Putamen (tissue), 1 donor: ENCODE measurements around the gene CAND2.
A peak's percentile ranks its signal among the peaks of the same experiment; 100 is the strongest.
"Not testable (repeated sequence)": the region's sequence is repeated elsewhere in the genome, so short reads cannot be mapped to it uniquely, and the experiment has no call there.

Experiments
- DNase-seq: peaks from one replicate; pipeline ENCODE4 v3.0.0-alpha.2; 2016; ENCODE audit warnings: low spot score

The CAND2 gene

DNA sequence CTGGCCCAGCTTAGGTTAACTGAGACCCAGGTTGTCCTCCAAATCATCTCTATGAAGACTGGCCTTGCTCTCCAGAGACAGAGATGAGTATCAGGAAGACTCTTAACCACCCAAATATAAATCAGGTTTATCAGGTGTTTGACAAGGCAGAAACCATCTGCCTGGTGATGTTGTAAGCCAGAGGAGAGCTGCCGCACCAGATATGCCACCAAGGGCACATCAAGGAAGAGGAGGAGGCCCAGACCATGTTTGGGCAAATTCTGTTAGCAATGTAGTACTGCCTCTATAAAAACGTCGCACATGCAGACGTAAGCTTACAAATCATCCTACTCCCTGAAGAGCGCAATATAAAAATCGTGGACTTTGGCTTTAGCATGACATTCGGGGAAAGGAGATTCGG is 65.9 kb downstream of the CAND2 start:
- no peak for DNase-seq

DNA sequence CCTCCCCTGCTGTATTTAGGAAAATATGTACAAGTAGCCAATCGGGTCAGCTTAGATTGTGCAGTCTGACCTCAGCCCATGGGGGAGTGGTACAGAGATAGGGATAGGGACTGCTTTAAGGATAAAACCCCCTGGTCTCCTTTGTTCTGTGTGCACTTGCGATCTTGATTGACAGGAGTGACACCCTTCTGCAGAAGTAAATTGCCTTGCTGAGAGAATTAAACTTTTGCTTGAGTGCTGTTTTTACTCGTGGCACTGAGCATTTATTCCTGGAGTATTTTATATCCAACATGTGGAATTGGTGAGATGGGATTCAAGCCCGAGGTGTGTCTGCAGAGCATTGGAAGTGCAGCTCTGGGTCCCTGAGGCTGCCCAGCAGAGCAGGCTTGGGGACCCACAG is 68.8 kb downstream of the CAND2 start:
- no peak for DNase-seq

DNA sequence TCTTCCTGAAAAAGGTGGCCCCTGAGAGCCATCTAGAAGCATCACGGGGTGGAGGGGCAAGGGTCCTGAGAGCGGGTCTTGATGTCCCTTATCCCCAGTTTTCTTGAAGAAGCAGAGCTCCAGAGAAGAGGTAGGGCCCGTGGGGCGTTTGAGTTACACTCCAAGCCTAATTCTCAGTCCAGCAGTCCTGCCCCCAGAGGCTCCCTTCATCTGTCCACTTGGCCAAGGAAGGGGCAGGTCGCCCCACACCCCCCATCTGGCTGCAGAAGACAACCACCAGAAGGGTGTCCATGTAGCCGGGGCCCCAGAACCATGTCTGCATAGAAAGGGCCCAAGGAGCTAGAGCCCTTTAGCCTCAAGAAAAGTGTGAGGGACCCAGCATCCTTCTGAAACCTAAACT is 70.4 kb downstream of the CAND2 start:
- no peak for DNase-seq

DNA sequence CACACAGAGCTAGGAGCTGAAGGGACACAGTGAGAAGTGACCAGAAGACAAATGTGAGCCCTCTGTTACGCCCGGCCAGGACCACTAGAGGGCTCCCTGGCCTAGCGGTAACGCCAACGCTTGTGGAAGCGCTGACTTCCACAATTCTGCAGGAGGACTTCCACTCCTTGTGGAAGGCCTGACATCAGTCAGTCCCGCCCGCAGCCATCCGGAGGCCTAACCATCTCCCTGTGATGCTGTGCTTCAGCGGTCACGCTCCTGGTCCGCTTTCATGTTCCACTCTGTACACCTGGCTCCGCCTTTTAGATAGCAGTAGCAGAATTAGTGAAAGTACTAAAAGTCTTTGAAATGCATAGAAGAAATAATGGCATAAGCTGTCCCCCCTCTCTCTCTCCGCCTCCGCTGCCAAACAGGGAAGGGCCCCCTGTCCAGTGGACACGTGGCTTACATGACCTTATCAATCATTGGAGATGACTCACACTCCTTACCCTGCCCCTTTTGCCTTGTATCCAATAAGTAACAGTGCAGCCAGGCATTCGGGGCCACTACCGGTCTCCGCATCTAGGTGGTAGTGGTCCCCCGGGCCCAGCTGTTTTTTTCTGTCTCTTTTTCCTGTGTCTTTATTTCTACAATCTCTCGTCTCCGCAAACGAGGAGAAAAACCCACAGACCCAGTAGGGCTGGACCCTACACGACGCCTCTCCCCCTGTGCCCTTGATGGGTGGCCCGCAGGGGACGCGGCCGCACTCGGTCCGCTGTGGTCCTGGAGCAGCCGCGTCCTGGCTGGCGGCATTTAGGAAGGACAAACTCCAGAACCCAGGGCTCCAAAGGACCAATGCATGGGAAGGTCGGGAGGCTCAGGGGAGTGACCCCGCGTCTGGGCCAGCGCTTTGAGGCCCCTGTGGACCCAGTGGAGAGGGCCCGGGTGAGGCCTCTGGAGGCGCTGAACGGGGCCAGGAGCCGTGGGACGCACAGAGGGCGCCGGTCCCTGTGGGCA is 71.9 kb downstream of the CAND2 start:
- DNase-seq: peak; percentile 84

DNA sequence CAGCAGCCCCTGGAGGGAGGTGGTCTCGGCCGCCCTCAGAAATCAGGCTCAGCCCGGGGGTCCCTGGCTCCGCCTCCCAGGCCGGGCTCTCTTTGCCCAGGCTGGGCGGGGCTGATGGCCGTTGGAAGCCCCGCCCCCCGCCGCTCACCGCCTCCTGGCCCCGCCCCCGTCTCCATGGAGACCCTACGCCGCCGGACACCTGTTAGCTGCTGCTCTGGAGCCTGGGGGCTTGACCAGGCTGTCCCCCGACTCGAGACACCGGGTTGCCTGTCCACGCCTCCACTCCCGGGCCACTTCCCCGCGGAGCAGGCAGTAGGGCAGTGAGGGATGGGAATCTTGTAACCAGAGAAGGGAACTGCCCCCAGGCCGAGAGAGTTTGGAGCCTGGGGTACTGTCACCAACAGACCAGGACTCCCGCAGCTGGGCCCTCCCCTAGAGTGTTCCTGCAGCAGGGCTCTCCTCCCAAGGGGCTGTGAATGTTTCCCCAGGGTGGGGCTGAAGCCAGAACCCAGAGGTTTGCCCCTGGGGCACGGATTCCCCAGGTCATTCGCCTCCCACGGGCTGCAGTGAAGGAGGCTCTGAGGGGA is 72.6 kb downstream of the CAND2 start:
- no peak for DNase-seq

DNA sequence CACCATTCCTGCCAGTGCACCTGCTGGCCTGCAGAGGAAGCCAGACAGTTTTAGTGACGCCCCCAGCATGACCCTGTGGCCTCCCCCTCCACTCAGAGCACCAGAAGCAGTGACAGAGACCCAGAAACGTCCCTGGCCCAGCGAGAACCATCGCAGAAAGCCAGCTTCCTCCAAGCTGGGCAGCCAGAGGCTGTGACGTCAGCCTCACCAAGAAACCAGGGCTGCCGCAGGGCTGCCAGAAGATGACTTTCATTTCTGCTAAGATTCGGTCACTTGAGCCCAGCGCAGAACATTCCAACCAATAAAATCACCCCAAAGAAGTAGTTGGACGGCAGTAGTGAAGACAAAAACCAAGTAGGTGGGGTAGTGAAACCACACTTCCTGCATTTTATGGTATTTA is 74.5 kb downstream of the CAND2 start:
- no peak for DNase-seq

DNA sequence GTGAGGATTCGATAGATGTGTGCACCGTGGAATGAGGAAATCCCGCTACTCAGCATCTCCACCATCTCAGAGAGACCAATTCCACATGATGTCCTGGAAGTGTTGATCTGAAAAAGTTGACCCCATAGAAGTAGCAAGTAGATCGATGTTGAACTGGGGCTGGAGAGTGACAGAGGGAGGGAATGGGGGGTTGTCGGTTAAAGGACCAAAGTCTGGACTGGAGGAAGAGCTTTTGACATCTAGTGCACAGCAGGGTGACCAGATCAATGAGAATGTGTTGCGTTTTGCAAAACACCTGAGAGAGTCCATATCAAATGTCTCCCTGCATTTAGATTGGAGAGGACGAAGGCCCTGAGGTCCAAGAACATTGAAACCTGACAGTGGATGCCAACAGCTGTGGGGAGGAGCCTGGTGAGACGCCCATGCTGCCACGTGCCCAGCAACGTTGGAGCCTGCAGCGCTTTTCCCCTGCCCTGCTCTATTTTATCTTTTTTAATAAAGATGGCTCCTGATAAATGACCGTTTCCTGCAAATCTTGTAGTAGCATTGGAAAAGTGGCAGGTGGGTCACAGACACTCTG is 75.0 kb downstream of the CAND2 start:
- DNase-seq: no peak

DNA sequence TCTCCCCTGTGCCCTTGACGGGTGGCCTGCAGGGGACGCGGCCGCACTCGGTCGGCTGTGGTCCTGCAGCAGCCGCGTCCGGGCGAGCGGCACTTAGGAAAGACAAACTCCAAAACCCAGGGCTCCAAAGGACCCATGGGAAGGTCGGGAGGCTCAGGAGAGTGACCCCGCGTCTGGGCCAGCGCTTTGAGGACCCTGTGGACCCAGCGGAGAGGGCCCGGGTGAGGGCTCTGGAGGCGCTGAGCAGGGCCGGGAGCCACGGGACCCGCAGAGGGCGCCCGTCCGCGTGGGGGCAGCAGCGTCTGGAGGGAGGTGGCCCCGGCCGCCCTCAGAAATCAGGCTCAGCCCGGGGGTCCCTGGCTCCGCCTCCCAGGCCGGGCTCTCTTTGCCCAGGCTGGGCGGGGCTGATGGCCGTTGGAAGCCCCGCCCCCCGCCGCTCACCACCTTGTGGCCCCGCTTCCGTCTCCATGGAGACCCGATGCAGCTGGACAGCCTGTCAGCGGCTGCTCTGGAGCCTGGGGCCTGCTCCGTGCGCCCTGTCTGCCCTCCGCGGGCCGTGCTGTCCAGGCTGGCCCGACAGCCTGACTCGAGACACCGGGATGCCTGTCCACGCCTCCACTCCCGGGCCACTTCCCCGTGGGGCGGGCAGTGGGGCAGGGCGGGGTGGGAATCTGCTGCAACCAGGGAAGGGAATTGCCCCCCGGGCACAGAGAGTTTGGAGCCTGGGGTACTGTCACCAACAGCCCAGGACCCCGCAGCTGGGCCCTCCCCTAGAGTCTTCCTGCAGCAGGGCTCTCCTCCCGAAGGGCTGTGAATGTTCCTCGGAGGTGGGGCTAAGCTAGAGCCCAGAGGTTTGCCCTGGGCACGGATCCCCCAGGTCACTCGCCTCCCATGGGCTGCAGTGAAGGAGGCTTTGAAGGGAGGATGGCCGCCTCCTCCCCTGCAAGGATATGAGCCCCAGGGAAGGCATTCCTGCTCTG is 79.7 kb downstream of the CAND2 start:
- no peak for DNase-seq

DNA sequence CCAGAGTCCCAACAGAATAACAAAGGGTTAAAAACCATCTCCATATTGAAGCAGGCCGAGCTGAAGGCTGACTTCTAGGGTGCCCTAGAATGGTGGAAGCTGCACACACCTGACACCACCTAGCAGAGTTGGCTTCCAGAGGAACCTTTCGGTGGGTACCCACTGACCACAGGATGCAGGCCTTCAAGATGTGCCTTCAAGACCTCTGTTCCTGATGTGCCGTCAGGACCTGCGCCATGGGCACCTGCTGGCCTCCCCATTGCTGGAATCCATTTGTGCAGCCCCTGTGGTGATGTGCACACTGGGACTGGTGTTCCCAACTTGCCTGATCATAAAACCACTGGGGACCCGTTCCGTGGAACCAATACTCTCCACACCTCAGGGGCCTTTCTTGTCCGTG is 80.6 kb downstream of the CAND2 start:
- no peak for DNase-seq

DNA sequence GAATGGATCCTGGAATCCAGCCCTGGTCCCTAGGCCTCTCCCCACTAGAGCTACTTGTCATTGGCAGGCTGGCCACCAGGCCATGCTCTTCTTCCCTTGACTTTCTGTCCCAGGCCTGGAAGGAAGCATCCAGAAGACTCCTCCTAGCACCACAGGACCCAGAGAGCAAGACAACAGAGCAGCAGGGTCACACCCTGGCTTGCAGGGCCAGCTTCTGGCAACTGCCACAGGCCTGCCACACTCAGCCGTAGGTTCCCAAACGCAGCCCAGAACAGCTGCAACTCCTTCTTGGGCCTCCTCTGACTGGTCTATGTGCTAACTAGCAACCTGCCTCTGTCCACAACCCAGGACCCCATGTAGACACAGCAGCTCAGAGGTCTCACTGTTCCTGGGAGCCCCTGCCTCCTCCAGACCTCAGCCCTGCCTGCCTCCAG is 81.7 kb downstream of the CAND2 start:
- no peak for DNase-seq

DNA sequence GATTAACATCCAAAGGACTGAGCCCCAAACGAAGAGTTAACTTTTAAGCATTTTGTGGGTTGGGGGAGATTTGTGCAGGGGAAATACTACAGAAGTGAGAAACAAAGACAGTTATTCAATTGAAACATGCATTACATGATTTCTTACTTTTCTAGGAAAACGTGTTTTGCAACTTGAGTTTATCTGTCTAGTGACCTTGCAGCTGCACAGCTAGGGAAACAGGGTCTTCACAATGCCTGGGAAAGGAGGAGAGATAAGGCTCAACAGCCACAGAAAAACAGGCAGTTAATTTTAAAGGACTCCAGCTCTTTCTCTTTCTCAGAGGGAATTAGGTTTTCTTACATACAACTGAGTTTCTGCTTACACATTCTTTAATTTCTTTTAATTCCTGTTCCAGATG is 82.3 kb downstream of the CAND2 start:
- DNase-seq: not testable (repeated sequence)

DNA sequence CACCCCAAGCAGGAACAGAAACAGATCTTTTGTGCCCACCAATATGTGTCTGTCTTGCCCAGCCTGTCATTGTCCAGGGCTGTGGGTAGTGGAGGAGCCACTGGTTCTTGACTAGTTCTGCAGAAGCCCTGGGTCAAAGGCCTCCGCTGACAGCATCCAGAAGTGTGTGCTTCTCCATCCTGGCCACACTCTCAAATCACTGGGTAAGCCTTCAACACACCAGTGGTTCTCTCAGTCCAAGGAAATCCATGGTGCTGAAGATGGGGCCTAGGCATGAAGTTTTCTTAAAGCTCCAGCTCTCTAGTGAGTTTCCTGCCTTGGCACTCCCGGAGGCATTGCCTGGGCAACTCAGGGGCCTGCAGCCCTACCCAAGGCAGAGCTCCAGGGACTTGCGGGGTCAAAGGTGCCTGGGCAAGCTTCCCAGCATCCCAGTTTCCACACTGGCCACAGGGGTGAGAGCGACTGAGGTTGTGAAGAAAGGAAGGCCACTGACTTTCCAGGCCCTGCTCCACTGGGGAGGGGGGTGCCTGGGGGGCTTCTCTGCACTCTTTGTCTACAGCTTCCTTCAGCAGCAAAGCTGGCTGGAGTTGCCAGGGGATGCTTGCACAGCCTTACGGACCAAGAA is 82.8 kb downstream of the CAND2 start:
- no peak for DNase-seq

DNA sequence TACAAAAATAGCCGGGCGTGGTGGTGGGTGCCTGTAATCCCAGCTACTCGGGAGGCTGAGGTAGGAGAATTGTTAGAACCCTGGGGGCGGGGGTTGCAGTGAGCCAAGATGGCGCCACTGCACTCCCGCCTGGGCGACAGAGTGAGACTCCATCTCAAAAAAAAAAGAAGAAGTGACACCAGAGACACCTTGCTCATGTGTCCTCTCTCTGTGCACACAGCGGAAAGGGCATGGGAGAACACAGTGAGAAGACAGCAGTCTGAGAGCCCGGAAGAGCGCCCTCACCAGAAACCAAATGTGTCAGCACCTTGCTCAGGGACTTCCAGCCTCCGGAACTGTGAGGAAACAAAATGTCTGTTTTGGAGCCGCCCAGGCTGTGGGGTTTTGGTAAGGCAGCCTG is 85.4 kb downstream of the CAND2 start:
- not testable (repeated sequence) for DNase-seq

DNA sequence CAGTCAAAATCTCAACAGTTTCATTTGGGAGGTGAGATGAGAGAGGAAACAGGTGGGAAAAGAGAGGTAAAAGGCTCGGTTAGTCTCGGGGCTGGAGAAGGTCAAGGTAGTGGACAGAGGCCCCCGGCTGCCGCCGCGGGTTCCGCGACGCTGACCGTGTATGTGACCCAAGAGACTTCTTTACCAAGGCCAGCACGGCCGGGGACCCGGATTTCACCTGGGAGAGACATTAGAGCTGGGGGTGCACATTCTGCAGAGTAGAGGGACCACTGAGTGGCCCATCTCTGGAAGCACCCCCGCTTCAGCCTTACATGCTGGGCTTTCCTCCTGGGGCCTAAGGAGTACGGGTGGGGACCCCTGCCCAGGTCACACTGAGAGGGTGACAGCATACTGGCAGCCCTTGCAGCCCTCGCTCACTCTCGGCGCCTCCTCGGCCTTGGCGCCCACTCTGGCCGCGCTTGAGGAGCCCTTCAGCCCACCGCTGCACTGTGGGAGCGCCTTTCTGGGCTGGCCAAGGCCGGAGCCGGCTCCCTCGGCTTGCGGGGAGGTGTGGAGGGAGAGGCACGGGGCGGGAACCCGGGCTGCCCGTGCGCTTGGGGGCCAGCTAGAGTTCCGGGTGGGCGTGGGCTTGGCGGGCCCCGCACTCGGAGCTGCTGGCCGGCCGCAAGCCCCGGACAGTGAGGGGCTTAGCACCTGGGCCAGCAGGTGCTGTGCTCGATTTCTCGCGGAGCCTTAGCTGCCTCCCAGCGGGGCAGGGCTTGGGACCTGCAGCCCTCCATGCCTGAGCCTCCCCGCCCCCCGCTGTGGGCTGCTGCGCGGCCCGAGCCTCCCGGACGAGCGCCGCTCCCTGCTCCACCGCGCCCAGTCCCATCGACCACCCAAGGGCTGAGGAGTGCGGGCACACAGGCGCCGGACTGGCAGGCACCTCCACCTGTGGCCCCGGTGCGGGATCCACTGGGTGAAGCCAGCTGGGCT is 86.1 kb downstream of the CAND2 start:
- no peak for DNase-seq

DNA sequence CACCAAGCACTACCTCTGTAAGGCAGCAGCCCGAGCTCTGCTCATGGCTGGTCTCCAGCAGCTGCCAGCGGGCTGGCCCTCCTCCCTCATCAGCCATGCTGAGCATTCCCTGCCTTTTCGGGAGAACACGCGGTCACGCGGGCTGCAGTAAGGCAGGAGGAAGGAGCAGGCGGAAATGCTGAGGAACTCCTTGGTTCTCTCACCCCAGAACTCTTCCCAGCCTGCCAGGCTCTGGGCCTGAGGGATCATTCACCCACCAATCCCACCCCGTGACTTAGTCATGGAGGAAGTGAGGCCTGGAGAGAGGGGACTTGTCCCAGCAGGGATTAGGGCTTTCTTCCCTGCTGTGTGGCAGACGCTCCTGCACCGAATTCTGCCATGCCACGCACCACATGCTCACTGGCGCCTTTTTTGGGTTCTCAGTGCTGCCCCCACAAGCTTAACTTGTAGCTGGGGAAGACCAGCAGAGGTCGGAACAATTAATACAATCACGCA is 87.8 kb downstream of the CAND2 start:
- DNase-seq: peak; percentile 54
